CD4-positive, alpha-beta T cell (primary cell): ENCODE measurements around the gene FGF9. TPM values are rescaled to one million over a fixed set of nuclear protein-coding genes. Genes with fewer than 3 reads are reported as not detected.

Experiments
- ATAC-seq: fragments of 200-7000 bp; cut with Tn5 transposase; one replicate; pipeline ENCODE4 v1.10.0; 2022; ENCODE audit warnings: mild to moderate bottlenecking; ENCODE audit not compliant: poor library complexity
- CTCF ChIA-PET: fragments of 350-600 bp; sonication (Branson Sonifier 250); formaldehyde crosslinking; loops from one replicate; lab custom pipeline; 2021; ENCODE audit warnings: antibody characterized with exemption, inconsistent platforms; lab: Charles Lee
- POLR2A ChIA-PET: fragments of 350-600 bp; sonication (Branson Sonifier 250); formaldehyde crosslinking; loops from one replicate; lab custom pipeline; 2021; ENCODE audit warnings: antibody characterized with exemption, inconsistent platforms; lab: Charles Lee
- DNase-seq, 14 experiments: peaks; one replicate each; pipeline ENCODE4 v3.0.0-alpha.2; 2013 to 2020; ENCODE audit warnings: mixed read lengths in 2 of 14
- H3K27ac ChIP-seq, 2 donors: one replicate each; pipeline versions ENCODE4 v1.5.1 to v1.7.0; 2013; ENCODE audit warnings: low read length in 2 of 2, low read depth in 1 of 2, mild to moderate bottlenecking in 1 of 2
- H3K27me3 ChIP-seq, 2 experiments: 1 replicate in 1 of 2; 2 replicates in 1 of 2; pipeline versions ENCODE4 v1.6.1 to v1.7.0; 2013; ENCODE audit warnings: low read length in 2 of 2, control low read depth in 1 of 2, mild to moderate bottlenecking in 1 of 2, moderate library complexity in 1 of 2; ENCODE audit not compliant: insufficient read depth in 2 of 2, control insufficient read depth in 1 of 2
- H3K36me3 ChIP-seq: one replicate; pipeline ENCODE4 v1.6.1; 2013; ENCODE audit warnings: low read length, control low read depth; ENCODE audit not compliant: insufficient read depth
- H3K4me1 ChIP-seq: one replicate; pipeline ENCODE4 v1.6.1; 2013; ENCODE audit warnings: low read length, control low read depth; ENCODE audit not compliant: insufficient read depth
- H3K4me3 ChIP-seq: one replicate; pipeline ENCODE4 v1.5.1; 2013; ENCODE audit warnings: mild to moderate bottlenecking, low read length, moderate library complexity
- H3K9me3 ChIP-seq, 2 experiments: 1 replicate in 1 of 2; 2 replicates in 1 of 2; pipeline versions ENCODE4 v1.6.1 to v1.7.0; 2013; ENCODE audit warnings: low read length in 2 of 2, mild to moderate bottlenecking in 2 of 2, control low read depth in 1 of 2, moderate library complexity in 1 of 2; ENCODE audit not compliant: control insufficient read depth in 1 of 2, insufficient read depth in 1 of 2
- H3K27ac Mint-ChIP-seq: one replicate; pipeline ENCODE4 v1.8.0; 2020; ENCODE audit warnings: mixed read lengths
- H3K27me3 Mint-ChIP-seq: one replicate; pipeline ENCODE4 v1.8.0; 2021; ENCODE audit warnings: mixed read lengths
- H3K36me3 Mint-ChIP-seq: one replicate; pipeline ENCODE4 v1.8.0; 2021; ENCODE audit warnings: low read depth, mixed read lengths
- H3K4me1 Mint-ChIP-seq: one replicate; pipeline ENCODE4 v1.8.0; 2021; ENCODE audit warnings: low read depth, mixed read lengths
- H3K4me3 Mint-ChIP-seq: one replicate; pipeline ENCODE4 v1.8.0; 2020; ENCODE audit warnings: mild to moderate bottlenecking, mixed read lengths
- H3K9me3 Mint-ChIP-seq: one replicate; pipeline ENCODE4 v1.8.0; 2020; ENCODE audit warnings: mixed read lengths
- CTCF ChIP-seq: fragments of 200-600 bp; IDR thresholded peaks from one replicate; pipeline ENCODE4 v1.8.0; 2022; ENCODE audit warnings: antibody characterized with exemption, mild to moderate bottlenecking
- intact Hi-C, 2 experiments: fragments of 100-400 bp; cut with DNase I in 1 of 2; cut with micrococcal nuclease in 1 of 2; formaldehyde crosslinking; loops; one replicate each; pipeline versions ENCODE4 v1.15.1 to v1.9.0; 2023 to 2025; cut with DNase I, micrococcal nuclease
- total RNA-seq, 174 experiments: library from RNA in 2 of 174; stranded (reverse) in 2 of 174; gene quantifications; one replicate each; pipeline ENCODE4 v1.2.3 and lab custom pipeline; 2021 to 2026

The FGF9 gene
- total RNA-seq, 2 experiments from 2014 or later, result 2.2 to 3.4 TPM

- peaks cover 47% of the 10 kb centered on the region for H3K4me1 ChIP-seq
- H3K27ac Mint-ChIP-seq, result peak overlapping the region; percentile 15
Measured at GRCh38 chr13:21668732-21669275, 2.1 kb upstream of the FGF9 start.

GRCh38 chr13:21670006-21670882 is 629 bp upstream of the FGF9 start:
- Histone ChIP-seq H3K27ac (no peak overlapping the region), H3K4me1 (peaks cover 56% of the 10 kb centered on the region), H3K36me3 (no peaks in the 10 kb centered on the region), H3K27me3 (peaks cover 11 to 16% of the 10 kb centered on the region in 2 experiments), H3K4me3 (peak overlapping the region; percentile 81), H3K9me3 (no peaks in the 10 kb centered on the region)
- Mint-ChIP-seq H3K4me3 (peak overlapping the region; percentile 92), H3K36me3 (no peaks in the 10 kb centered on the region), H3K4me1 (peaks cover 39% of the 10 kb centered on the region), H3K9me3 (no peaks in the 10 kb centered on the region), H3K27me3 (peaks cover 37% of the 10 kb centered on the region), H3K27ac (peak overlapping the region; percentile 77)
- POLR2A ChIA-PET, result interaction anchor here (0.7 to 5.8 kb wide), 9 partner anchors 11 to 603 kb away, joined by 3 to 72 read pairs (median 3); partner anchors contain the start of gene MICU2
- intact Hi-C loops, result loop anchor here (2.0 to 10.0 kb wide), 6 partner anchors 33 to 1705 kb away; partner anchors contain the start of gene MICU2 (in 1 of the 2)
- peak; percentile 11 for ATAC-seq
- DNase-seq, result peak; percentile 24 to 78 (median 54)
- CTCF ChIA-PET, result interaction anchor here (0.7 to 2.7 kb wide), 2 partner anchors 32 to 60 kb away, joined by 3 to 13 read pairs; no protein-coding TSS in a partner anchor
- TF ChIP-seq CTCF, result no peak

More at GRCh38 chr13:21668732-21669275, 2.1 kb upstream of the FGF9 start:
- intact Hi-C loops, result no loop called here
- ATAC-seq (no peak), DNase-seq (peak in 4 of 14 experiments; percentile 8 to 23 (median 17))
- peak overlapping the region; percentile 81 for H3K4me3 ChIP-seq
- Mint-ChIP-seq H3K4me3 (peak overlapping the region; percentile 94), H3K4me1 (peaks cover 35% of the 10 kb centered on the region), H3K27me3 (peaks cover 34% of the 10 kb centered on the region), H3K9me3 (no peaks in the 10 kb centered on the region), H3K36me3 (no peaks in the 10 kb centered on the region)
- no peaks in the 10 kb centered on the region for H3K36me3 ChIP-seq
- H3K9me3 ChIP-seq, result no peaks in the 10 kb centered on the region
- no peak for TF ChIP-seq CTCF
- H3K27me3 ChIP-seq, result peaks cover 11 to 16% of the 10 kb centered on the region in 2 experiments
- POLR2A ChIA-PET, result interaction anchor here (0.6 to 5.8 kb wide), 5 partner anchors 32 to 392 kb away, joined by 4 to 72 read pairs (median 15); partner anchors contain the start of gene MICU2
- CTCF ChIA-PET, result interaction anchor here (0.6 to 2.7 kb wide), 3 partner anchors 9 to 1837 kb away, joined by 3 to 13 read pairs (median 3); no protein-coding TSS in a partner anchor
- H3K27ac ChIP-seq, result no peak overlapping the region

- peaks cover 25 to 28% of the 10 kb centered on the region in 2 experiments for H3K27me3 ChIP-seq
- Mint-ChIP-seq H3K4me3 (peak overlapping the region; percentile 92), H3K27ac (peak overlapping the region; percentile 77), H3K36me3 (no peaks in the 10 kb centered on the region), H3K27me3 (peaks cover 50% of the 10 kb centered on the region), H3K4me1 (peaks cover 47% of the 10 kb centered on the region), H3K9me3 (no peaks in the 10 kb centered on the region)
- no peaks in the 10 kb centered on the region for H3K36me3 ChIP-seq
- H3K27ac ChIP-seq, result peak overlapping the region in 1 of 2 donors; percentile 2
- CTCF ChIA-PET, result interaction anchor here (1.8 to 2.7 kb wide), 2 partner anchors 33 to 34 kb away, joined by 8 to 13 read pairs; no protein-coding TSS in a partner anchor
- H3K4me3 ChIP-seq, result peak overlapping the region; percentile 81
- peaks cover 67% of the 10 kb centered on the region for H3K4me1 ChIP-seq
- ATAC-seq (no peak), DNase-seq (peak in 3 of 14 experiments; percentile 11 to 36 (median 29))
- POLR2A ChIA-PET, result interaction anchor here (1.0 to 5.8 kb wide), 4 partner anchors 35 to 389 kb away, joined by 3 to 72 read pairs (median 18); partner anchors contain the start of gene MICU2
- intact Hi-C loops, result loop anchor here (2.0 to 10.0 kb wide), 6 partner anchors 34 to 1703 kb away; partner anchors contain the start of gene MICU2 (in 1 of the 2)
- TF ChIP-seq CTCF, result no peak
- H3K9me3 ChIP-seq, result no peaks in the 10 kb centered on the region
Measured at GRCh38 chr13:21671620-21672286, 880 bp downstream of the FGF9 start.
